Measurements from ENCODE around the gene VIT. TPM values are rescaled to one million over a fixed set of nuclear protein-coding genes. Genes with fewer than 3 reads are reported as not detected.

VIT gene
- polyA plus RNA-seq, 1 experiment, result not detected

DNA sequence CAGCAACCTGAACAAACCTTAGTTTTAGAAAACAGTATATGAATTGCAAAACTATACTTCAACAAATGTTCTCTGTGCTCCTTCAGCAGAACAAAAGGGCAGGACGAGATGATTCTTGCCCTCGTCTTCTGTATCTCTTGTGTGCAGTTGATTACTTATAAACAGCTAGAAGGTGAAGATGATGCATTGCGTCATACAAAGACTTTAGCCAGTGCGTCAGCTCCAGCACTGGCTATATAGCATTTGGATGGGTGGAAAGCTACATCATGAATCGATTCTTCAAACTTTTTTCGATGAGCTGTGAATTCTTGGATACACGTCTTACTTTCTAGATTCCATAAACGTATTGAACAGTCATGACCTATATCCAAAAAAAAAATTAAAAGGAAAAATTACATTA lies 152.8 kb downstream of the VIT start:
- no peak for DNase-seq (ENCODE audit: low read depth, low spot score)
- ChIA-PET CTCF (interaction anchor here (1.1 kb wide), 1 partner anchor 69 kb away, joined by 3 read pairs; no protein-coding TSS in a partner anchor), POLR2A (no interaction called here)
- no peaks in the 10 kb centered on the region for H3K27me3 ChIP-seq (ENCODE audit: control insufficient read depth, insufficient read depth, low read length)
- H3K4me3 ChIP-seq (ENCODE audit: low read depth, low read length), result no peak overlapping the region
- TF ChIP-seq, protein P1, sequence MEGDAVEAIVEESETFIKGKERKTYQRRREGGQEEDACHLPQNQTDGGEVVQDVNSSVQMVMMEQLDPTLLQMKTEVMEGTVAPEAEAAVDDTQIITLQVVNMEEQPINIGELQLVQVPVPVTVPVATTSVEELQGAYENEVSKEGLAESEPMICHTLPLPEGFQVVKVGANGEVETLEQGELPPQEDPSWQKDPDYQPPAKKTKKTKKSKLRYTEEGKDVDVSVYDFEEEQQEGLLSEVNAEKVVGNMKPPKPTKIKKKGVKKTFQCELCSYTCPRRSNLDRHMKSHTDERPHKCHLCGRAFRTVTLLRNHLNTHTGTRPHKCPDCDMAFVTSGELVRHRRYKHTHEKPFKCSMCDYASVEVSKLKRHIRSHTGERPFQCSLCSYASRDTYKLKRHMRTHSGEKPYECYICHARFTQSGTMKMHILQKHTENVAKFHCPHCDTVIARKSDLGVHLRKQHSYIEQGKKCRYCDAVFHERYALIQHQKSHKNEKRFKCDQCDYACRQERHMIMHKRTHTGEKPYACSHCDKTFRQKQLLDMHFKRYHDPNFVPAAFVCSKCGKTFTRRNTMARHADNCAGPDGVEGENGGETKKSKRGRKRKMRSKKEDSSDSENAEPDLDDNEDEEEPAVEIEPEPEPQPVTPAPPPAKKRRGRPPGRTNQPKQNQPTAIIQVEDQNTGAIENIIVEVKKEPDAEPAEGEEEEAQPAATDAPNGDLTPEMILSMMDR (IDR thresholded peaks at IDR 0.05; ENCODE audit: low read depth, low read length), result no peak
- H3K27ac ChIP-seq (ENCODE audit: low read depth, low read length), result no peak overlapping the region
- H3K9me3 ChIP-seq (ENCODE audit: control insufficient read depth, insufficient read depth, low read length), result no peaks in the 10 kb centered on the region

DNA sequence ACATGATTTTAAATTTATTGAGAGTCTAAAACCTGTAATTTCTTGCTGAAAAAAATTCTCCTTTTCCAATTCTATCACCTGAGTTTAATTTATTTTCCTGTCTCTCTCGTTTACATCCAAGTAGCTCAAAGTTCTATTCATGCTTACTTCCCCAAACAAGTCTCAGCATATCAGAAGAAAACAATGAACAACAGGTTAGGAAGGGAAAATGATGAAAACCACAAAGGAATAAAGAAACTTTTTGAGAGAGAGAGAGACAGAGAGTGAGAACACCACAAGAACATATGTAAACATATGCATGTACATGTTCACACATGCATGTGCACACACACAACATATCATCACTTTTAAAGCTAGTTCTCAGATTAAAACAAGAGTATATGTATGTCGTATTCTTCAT lies 157.7 kb downstream of the VIT start:
- no peak overlapping the region for H3K27ac ChIP-seq (ENCODE audit: low read depth, low read length)
- no peaks in the 10 kb centered on the region for H3K27me3 ChIP-seq (ENCODE audit: control insufficient read depth, insufficient read depth, low read length)
- ChIA-PET POLR2A (no interaction called here), CTCF (interaction anchor here (1.7 to 1.8 kb wide), 2 partner anchors 64 to 69 kb away, joined by 4 read pairs; no protein-coding TSS in a partner anchor)
- TF ChIP-seq, protein P1 (IDR thresholded peaks at IDR 0.05; ENCODE audit: low read depth, low read length), result no peak
- no peak for DNase-seq (ENCODE audit: low read depth, low spot score)
- no peak overlapping the region for H3K4me3 ChIP-seq (ENCODE audit: low read depth, low read length)
- H3K9me3 ChIP-seq (ENCODE audit: control insufficient read depth, insufficient read depth, low read length), result no peaks in the 10 kb centered on the region

DNA sequence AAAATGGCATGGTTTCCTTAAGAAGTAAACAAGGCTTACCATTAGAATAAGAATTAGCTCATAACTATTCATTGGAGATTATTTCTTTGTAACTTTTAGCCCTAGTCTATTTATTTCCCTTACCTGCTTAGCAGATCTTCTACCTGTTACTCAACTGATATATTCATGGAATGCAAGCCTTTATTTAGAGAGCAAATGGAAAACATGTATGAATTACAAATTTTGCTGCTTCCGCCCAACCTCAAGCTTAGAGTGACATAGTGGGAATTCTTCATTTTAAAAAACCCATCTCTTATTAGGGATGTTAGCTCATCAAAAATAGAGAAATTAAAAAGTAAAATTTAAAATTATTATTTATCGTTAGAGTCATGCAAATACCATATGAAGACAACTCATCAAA lies 158.9 kb downstream of the VIT start:
- no peak overlapping the region for H3K27ac ChIP-seq (ENCODE audit: low read depth, low read length)
- TF ChIP-seq, protein P1 (IDR thresholded peaks at IDR 0.05; ENCODE audit: low read depth, low read length), result no peak
- ChIA-PET POLR2A (no interaction called here), CTCF (interaction anchor here (0.7 to 1.7 kb wide), 2 partner anchors 44 to 70 kb away, joined by 3 to 4 read pairs; no protein-coding TSS in a partner anchor)
- no peaks in the 10 kb centered on the region for H3K27me3 ChIP-seq (ENCODE audit: control insufficient read depth, insufficient read depth, low read length)
- no peak overlapping the region for H3K4me3 ChIP-seq (ENCODE audit: low read depth, low read length)
- no peaks in the 10 kb centered on the region for H3K9me3 ChIP-seq (ENCODE audit: control insufficient read depth, insufficient read depth, low read length)
- DNase-seq (ENCODE audit: low read depth, low spot score), result no peak

DNA sequence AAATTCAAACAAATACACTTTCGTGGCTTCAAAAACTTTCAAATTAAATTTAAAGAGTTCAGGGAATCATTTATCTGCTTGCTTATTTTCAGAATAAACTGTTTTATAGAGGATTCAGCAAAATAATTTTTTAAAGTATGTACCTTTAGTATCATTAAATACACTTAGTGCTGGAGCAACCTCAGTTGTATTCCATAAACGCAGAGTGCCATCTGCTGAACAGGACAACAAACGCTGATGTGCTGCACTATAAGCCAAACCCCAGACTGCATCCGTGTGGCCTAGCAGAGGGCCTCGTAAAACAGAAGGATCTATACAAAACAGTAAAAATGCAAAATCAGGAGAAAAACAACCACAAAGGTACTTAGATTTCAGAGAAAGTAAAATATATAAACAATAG lies 161.2 kb downstream of the VIT start:
- ChIA-PET CTCF (no interaction called here), POLR2A (no interaction called here)
- Histone ChIP-seq H3K9me3 (ENCODE audit: control insufficient read depth, insufficient read depth, low read length) (no peaks in the 10 kb centered on the region), H3K4me3 (ENCODE audit: low read depth, low read length) (no peak overlapping the region), H3K27me3 (ENCODE audit: control insufficient read depth, insufficient read depth, low read length) (no peaks in the 10 kb centered on the region), H3K27ac (ENCODE audit: low read depth, low read length) (no peak overlapping the region)
- no peak for DNase-seq (ENCODE audit: low read depth, low spot score)
- TF ChIP-seq, protein P1 (IDR thresholded peaks at IDR 0.05; ENCODE audit: low read depth, low read length), result no peak

DNA sequence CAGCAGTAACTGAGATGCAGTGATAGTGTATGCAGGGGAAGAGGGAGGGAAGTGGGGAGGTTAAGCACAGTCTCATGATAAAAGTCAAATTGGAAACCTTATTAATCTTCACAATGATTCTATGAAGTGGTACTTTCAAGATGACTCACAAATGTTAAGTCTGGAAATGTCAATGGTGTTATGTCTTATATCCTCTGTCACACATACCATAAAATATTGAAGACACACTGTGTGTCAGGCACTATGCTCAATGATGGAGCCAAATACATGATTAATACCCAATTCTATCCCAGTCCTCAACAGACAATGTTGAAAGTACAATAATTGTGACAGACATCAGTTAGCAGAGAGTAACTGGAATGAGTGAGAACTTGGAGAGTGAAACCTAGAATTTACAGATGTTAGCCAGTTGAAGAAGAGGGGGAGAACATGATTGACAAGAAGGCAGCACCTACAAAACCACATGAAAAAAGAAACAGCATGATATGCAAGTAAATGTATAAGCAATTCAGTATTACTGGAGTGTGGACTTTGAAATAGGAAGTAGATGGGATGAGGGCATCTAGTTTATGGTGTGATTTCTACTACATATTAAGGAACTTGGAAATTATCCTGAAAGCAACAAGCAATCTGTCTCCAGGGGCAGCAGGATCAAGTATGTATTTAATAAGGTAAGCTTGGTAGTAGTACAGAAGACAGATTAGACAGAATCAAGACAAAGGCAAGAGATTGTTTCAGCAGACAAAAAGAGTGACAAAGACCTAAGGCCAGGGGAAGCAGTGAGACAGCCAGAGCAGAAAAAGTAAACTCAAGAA lies 162.3 kb downstream of the VIT start:
- CTCF ChIA-PET, result no interaction called here
- TF ChIP-seq, protein P1 (IDR thresholded peaks at IDR 0.05; ENCODE audit: low read depth, low read length), result no peak
- no peak for DNase-seq (ENCODE audit: low read depth, low spot score)
- Histone ChIP-seq H3K27ac (ENCODE audit: low read depth, low read length) (no peak overlapping the region), H3K27me3 (ENCODE audit: control insufficient read depth, insufficient read depth, low read length) (no peaks in the 10 kb centered on the region), H3K9me3 (ENCODE audit: control insufficient read depth, insufficient read depth, low read length) (no peaks in the 10 kb centered on the region), H3K4me3 (ENCODE audit: low read depth, low read length) (no peak overlapping the region)
- POLR2A ChIA-PET, result no interaction called here

Measured in AG04450 (cell line).